HEK293 (cell line): ENCODE measurements around the gene RUNX1.

Source experiments
- CTCF ChIA-PET: fragments of 350-600 bp; formaldehyde crosslinking; extraction: SDS; loops from one replicate; lab custom pipeline; 2021; ENCODE audit warnings: antibody characterized with exemption; lab: Yijun Ruan, JAX
- POLR2A ChIA-PET: fragments of 300-600 bp; formaldehyde crosslinking; extraction: SDS; loops from one replicate; lab custom pipeline; 2020; ENCODE audit warnings: antibody characterized with exemption, inconsistent platforms; lab: Yijun Ruan, JAX
- H3K27ac ChIP-seq: fragments of 200-500 bp; sonication (Bioruptor generic); 2 replicates; pipeline ENCODE4 v1.5.1; 2014; ENCODE audit warnings: low read depth, low read length, control low read depth, inconsistent platforms; ENCODE audit errors: extremely low read depth
- H3K36me3 ChIP-seq, 2 experiments: fragments of 200-500 bp in 1 of 2; sonication (Bioruptor generic) in 1 of 2; 1 replicate in 1 of 2; 2 replicates in 1 of 2; pipeline ENCODE4 v1.5.1; 2014 to 2017; ENCODE audit warnings: inconsistent platforms in 2 of 2, low read length in 2 of 2; ENCODE audit not compliant: control insufficient read depth in 2 of 2, insufficient read depth in 1 of 2
- H3K4me1 ChIP-seq: fragments of 200-500 bp; sonication (Bioruptor generic); 2 replicates; pipeline ENCODE4 v1.5.1; 2014; ENCODE audit warnings: mild to moderate bottlenecking, low read length, inconsistent platforms; ENCODE audit not compliant: control insufficient read depth, insufficient read depth
- H3K4me3 ChIP-seq: 2 replicates; pipeline ENCODE4 v1.5.1; 2011; ENCODE audit warnings: low read depth, mild to moderate bottlenecking, control low read depth, low read length, moderate library complexity
- H3K9me3 ChIP-seq: fragments of 200-500 bp; sonication (Bioruptor generic); 2 replicates; pipeline ENCODE4 v1.5.1; 2014; ENCODE audit warnings: low read depth, low read length, inconsistent platforms; ENCODE audit not compliant: control insufficient read depth, insufficient read depth
- EGR2 ChIP-seq: fragments of 450-650 bp; formaldehyde crosslinking; IDR thresholded peaks from 2 replicates; pipeline ENCODE4 v1.5.1; 2016; ENCODE audit warnings: low read depth, missing biosample characterization, missing genetic modification characterization
- HOXA7 ChIP-seq: sonication (generic); formaldehyde crosslinking; IDR thresholded peaks from 2 replicates; pipeline ENCODE4 v1.8.1; 2022; ENCODE audit warnings: missing genetic modification reagents, borderline replicate concordance
- IKZF3 ChIP-seq: fragments of 450-650 bp; IDR thresholded peaks from 2 replicates; pipeline ENCODE4 v1.5.0; 2018; ENCODE audit warnings: missing biosample characterization, mild to moderate bottlenecking, missing genetic modification characterization, moderate library complexity
- OSR2 ChIP-seq: fragments of 450-650 bp; formaldehyde crosslinking; IDR thresholded peaks from 2 replicates; pipeline ENCODE4 v1.5.1; 2016; ENCODE audit warnings: missing biosample characterization, missing genetic modification characterization
- SP2 ChIP-seq: fragments of 450-650 bp; formaldehyde crosslinking; IDR thresholded peaks from 2 replicates; pipeline ENCODE4 v1.5.1; 2016; ENCODE audit warnings: missing biosample characterization, missing genetic modification characterization
- SP7 ChIP-seq: fragments of 450-650 bp; formaldehyde crosslinking; IDR thresholded peaks from 2 replicates; pipeline ENCODE4 v1.5.1; 2016; ENCODE audit warnings: missing biosample characterization, missing genetic modification characterization
- TCF7L2 ChIP-seq: IDR thresholded peaks from 2 replicates; pipeline ENCODE4 v1.6.1; 2011; ENCODE audit warnings: low read depth, mild to moderate bottlenecking, inconsistent platforms, low read length, moderate library complexity, borderline replicate concordance
- ZBTB17 ChIP-seq: fragments of 450-650 bp; formaldehyde crosslinking; IDR thresholded peaks from 2 replicates; pipeline ENCODE4 v1.5.1; 2016; ENCODE audit warnings: missing biosample characterization, missing genetic modification characterization
- ZBTB21 ChIP-seq: fragments of 450-650 bp; formaldehyde crosslinking; IDR thresholded peaks from 2 replicates; pipeline ENCODE4 v1.5.1; 2017; ENCODE audit warnings: missing biosample characterization, missing genetic modification characterization
- ZBTB48 ChIP-seq: fragments of 450-650 bp; formaldehyde crosslinking; IDR thresholded peaks from 2 replicates; pipeline ENCODE4 v1.5.1; 2016; ENCODE audit warnings: missing biosample characterization, missing genetic modification characterization
- ZEB2 ChIP-seq: fragments of 450-650 bp; formaldehyde crosslinking; IDR thresholded peaks from 2 replicates; pipeline ENCODE4 v1.5.1; 2016; ENCODE audit warnings: missing biosample characterization, missing genetic modification characterization
- ZNF112 ChIP-seq: fragments of 450-650 bp; formaldehyde crosslinking; IDR thresholded peaks from 2 replicates; pipeline ENCODE4 v1.5.0; 2017; ENCODE audit warnings: missing biosample characterization, missing genetic modification characterization
- ZNF16 ChIP-seq: fragments of 450-650 bp; formaldehyde crosslinking; IDR thresholded peaks from 2 replicates; pipeline ENCODE4 v1.5.1; 2016; ENCODE audit warnings: low read depth, missing biosample characterization, missing genetic modification characterization
- ZNF302 ChIP-seq: fragments of 450-650 bp; formaldehyde crosslinking; IDR thresholded peaks from 2 replicates; pipeline ENCODE4 v1.5.1; 2016; ENCODE audit warnings: missing biosample characterization, missing genetic modification characterization, low read depth
- ZNF354C ChIP-seq: fragments of 450-650 bp; formaldehyde crosslinking; IDR thresholded peaks from 2 replicates; pipeline ENCODE4 v1.5.1; 2016; ENCODE audit warnings: missing biosample characterization, missing genetic modification characterization, low read depth, borderline replicate concordance
- ZNF37A ChIP-seq: fragments of 450-650 bp; IDR thresholded peaks from 2 replicates; pipeline ENCODE4 v1.5.1; 2018; ENCODE audit warnings: missing biosample characterization, missing genetic modification characterization
- ZNF48 ChIP-seq: fragments of 450-650 bp; formaldehyde crosslinking; IDR thresholded peaks from 2 replicates; pipeline ENCODE4 v1.5.1; 2016; ENCODE audit warnings: missing biosample characterization, missing genetic modification characterization
- ZNF501 ChIP-seq: fragments of 450-650 bp; formaldehyde crosslinking; IDR thresholded peaks from 2 replicates; pipeline ENCODE4 v1.5.1; 2016; ENCODE audit warnings: missing biosample characterization, missing genetic modification characterization
- ZNF585B ChIP-seq: fragments of 450-650 bp; formaldehyde crosslinking; IDR thresholded peaks from 2 replicates; pipeline ENCODE4 v1.5.1; 2016; ENCODE audit warnings: missing biosample characterization, missing genetic modification characterization
- ZNF624 ChIP-seq: fragments of 450-650 bp; formaldehyde crosslinking; IDR thresholded peaks from 2 replicates; pipeline ENCODE4 v1.5.1; 2017; ENCODE audit warnings: missing biosample characterization, missing genetic modification characterization
- ZNF629 ChIP-seq: fragments of 450-650 bp; formaldehyde crosslinking; IDR thresholded peaks from 2 replicates; pipeline ENCODE4 v1.5.1; 2017; ENCODE audit warnings: missing biosample characterization, missing genetic modification characterization
- ZNF658 ChIP-seq: fragments of 450-650 bp; formaldehyde crosslinking; IDR thresholded peaks from 2 replicates; pipeline ENCODE4; 2016; ENCODE audit warnings: missing biosample characterization, missing genetic modification characterization
- ZNF664 ChIP-seq: fragments of 450-650 bp; formaldehyde crosslinking; IDR thresholded peaks from 2 replicates; pipeline ENCODE4 v1.5.1; 2016; ENCODE audit warnings: missing biosample characterization, missing genetic modification characterization
- ZNF670 ChIP-seq: fragments of 450-650 bp; formaldehyde crosslinking; IDR thresholded peaks from 2 replicates; pipeline ENCODE4 v1.5.1; 2016; ENCODE audit warnings: missing biosample characterization, missing genetic modification characterization, low read depth
- TF ChIP-seq, protein P1 (sequence below): fragments of 450-650 bp; formaldehyde crosslinking; IDR thresholded peaks from 2 replicates; pipeline ENCODE4 v1.5.1; 2016; ENCODE audit warnings: missing biosample characterization, missing genetic modification characterization
- TF ChIP-seq, protein P2 (sequence below): fragments of 450-650 bp; formaldehyde crosslinking; IDR thresholded peaks from 2 replicates; pipeline ENCODE4 v1.5.1; 2016; ENCODE audit warnings: missing biosample characterization, missing genetic modification characterization
- TF ChIP-seq, protein P3 (sequence below): fragments of 450-650 bp; formaldehyde crosslinking; IDR thresholded peaks from 2 replicates; pipeline ENCODE4 v1.5.1; 2016; ENCODE audit warnings: missing biosample characterization, missing genetic modification characterization
- TF ChIP-seq, protein P4 (sequence below): fragments of 450-650 bp; IDR thresholded peaks from 2 replicates; pipeline ENCODE4 v1.5.1; 2018; ENCODE audit warnings: missing biosample characterization, missing genetic modification characterization

RUNX1 gene

DNA sequence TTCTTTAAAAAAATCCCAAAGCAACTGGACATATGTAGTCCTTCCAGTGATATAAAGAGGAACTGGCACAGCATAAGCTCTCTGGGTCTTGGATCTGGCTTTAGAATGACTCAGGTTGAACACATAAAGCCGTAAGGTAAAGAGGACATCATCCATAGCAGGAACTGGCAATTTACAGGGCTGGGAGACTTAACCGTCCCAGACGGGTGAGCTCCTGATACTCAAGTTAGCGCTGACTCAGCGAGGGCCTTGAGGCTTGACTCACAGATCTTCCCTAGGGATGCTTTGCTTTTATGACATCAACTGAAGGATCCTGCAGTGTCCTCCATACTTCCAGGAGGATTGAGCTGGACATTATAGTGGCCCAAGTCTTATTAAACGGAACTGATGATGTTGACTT, 226.2 kb downstream of the RUNX1 start:
- peaks cover 0 to 5% of the 10 kb centered on the region in 2 experiments; a peak in 2 of 3 replicates for H3K36me3 ChIP-seq
- no peak overlapping the region for H3K27ac ChIP-seq

DNA sequence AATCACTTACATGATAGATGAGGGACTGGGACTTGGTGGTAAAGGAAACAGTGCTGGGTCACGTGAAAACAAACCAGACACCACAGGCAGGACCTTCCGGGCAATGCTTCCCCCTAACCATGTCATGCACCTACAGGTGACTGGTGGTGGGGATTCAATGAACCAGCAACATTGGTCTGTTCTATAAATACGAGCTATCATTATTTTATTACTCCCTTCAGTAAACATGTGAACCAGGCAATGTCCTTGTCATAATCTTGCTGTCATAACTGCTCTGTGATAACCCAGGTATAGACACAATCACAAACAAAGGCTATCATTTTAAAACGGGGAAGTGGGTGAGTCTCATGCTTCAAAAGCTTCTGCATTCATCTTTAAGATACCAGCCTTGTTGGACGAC, 226.9 kb downstream of the RUNX1 start:
- no peak overlapping the region for H3K4me3 ChIP-seq
- TF ChIP-seq ZNF302 (tag by site-specific recombination) (no peak), HOXA7 (no peak), ZNF670 (tag by site-specific recombination) (no peak), ZBTB17 (tag by site-specific recombination) (no peak), ZBTB48 (tag by site-specific recombination) (no peak), TCF7L2 (no peak), ZEB2 (no peak), SP2 (no peak), ZNF664 (tag by site-specific recombination) (no peak), ZNF585B (tag by site-specific recombination) (no peak), ZNF658 (tag by site-specific recombination) (no peak), ZNF624 (no peak), ZNF112 (tag by site-specific recombination) (no peak), ZNF629 (tag by site-specific recombination) (no peak)
- TF ChIP-seq, protein P1, sequence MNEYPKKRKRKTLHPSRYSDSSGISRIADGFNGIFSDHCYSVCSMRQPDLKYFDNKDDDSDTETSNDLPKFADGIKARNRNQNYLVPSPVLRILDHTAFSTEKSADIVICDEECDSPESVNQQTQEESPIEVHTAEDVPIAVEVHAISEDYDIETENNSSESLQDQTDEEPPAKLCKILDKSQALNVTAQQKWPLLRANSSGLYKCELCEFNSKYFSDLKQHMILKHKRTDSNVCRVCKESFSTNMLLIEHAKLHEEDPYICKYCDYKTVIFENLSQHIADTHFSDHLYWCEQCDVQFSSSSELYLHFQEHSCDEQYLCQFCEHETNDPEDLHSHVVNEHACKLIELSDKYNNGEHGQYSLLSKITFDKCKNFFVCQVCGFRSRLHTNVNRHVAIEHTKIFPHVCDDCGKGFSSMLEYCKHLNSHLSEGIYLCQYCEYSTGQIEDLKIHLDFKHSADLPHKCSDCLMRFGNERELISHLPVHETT (tag by site-specific recombination): no peak
- TF ChIP-seq, protein P2, sequence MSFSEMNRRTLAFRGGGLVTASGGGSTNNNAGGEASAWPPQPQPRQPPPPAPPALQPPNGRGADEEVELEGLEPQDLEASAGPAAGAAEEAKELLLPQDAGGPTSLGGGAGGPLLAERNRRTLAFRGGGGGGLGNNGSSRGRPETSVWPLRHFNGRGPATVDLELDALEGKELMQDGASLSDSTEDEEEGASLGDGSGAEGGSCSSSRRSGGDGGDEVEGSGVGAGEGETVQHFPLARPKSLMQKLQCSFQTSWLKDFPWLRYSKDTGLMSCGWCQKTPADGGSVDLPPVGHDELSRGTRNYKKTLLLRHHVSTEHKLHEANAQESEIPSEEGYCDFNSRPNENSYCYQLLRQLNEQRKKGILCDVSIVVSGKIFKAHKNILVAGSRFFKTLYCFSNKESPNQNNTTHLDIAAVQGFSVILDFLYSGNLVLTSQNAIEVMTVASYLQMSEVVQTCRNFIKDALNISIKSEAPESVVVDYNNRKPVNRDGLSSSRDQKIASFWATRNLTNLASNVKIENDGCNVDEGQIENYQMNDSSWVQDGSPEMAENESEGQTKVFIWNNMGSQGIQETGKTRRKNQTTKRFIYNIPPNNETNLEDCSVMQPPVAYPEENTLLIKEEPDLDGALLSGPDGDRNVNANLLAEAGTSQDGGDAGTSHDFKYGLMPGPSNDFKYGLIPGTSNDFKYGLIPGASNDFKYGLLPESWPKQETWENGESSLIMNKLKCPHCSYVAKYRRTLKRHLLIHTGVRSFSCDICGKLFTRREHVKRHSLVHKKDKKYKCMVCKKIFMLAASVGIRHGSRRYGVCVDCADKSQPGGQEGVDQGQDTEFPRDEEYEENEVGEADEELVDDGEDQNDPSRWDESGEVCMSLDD (tag by site-specific recombination): no peak
- H3K9me3 ChIP-seq: no peaks in the 10 kb centered on the region
- H3K27ac ChIP-seq: no peak overlapping the region
- CTCF ChIA-PET: no interaction called here
- no peaks in the 10 kb centered on the region; a peak in 1 of 3 replicates for H3K36me3 ChIP-seq
- POLR2A ChIA-PET: no interaction called here
- H3K4me1 ChIP-seq: no peaks in the 10 kb centered on the region

More for the DNA sequence above, 226.2 kb downstream of the RUNX1 start:
- H3K9me3 ChIP-seq: no peaks in the 10 kb centered on the region
- ChIA-PET POLR2A (no interaction called here), CTCF (interaction anchor here (0.7 to 0.9 kb wide), 2 partner anchors 9 to 15 kb away, joined by 3 read pairs; no protein-coding TSS in a partner anchor)
- H3K4me1 ChIP-seq: no peaks in the 10 kb centered on the region
- TF ChIP-seq ZNF354C (no peak), ZNF37A (no peak), ZNF501 (tag by site-specific recombination) (no peak), SP7 (tag by site-specific recombination) (no peak), ZBTB21 (tag by site-specific recombination) (no peak), ZNF16 (no peak), IKZF3 (no peak), TCF7L2 (no peak), OSR2 (tag by site-specific recombination) (no peak), ZNF48 (tag by site-specific recombination) (no peak), ZNF658 (tag by site-specific recombination) (no peak), ZNF112 (tag by site-specific recombination) (no peak), EGR2 (no peak)
- TF ChIP-seq, protein P3, sequence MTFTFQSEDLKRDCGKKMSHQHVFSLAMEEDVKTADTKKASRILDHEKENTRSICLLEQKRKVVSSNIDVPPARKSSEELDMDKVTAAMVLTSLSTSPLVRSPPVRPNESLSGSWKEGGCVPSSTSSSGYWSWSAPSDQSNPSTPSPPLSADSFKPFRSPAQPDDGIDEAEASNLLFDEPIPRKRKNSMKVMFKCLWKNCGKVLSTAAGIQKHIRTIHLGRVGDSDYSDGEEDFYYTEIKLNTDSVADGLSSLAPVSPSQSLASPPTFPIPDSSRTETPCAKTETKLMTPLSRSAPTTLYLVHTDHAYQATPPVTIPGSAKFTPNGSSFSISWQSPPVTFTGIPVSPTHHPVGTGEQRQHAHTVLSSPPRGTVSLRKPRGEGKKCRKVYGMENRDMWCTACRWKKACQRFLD (tag by site-specific recombination): no peak
- TF ChIP-seq, protein P4, sequence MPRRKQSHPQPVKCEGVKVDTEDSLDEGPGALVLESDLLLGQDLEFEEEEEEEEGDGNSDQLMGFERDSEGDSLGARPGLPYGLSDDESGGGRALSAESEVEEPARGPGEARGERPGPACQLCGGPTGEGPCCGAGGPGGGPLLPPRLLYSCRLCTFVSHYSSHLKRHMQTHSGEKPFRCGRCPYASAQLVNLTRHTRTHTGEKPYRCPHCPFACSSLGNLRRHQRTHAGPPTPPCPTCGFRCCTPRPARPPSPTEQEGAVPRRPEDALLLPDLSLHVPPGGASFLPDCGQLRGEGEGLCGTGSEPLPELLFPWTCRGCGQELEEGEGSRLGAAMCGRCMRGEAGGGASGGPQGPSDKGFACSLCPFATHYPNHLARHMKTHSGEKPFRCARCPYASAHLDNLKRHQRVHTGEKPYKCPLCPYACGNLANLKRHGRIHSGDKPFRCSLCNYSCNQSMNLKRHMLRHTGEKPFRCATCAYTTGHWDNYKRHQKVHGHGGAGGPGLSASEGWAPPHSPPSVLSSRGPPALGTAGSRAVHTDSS: no peak
- H3K4me3 ChIP-seq: no peak overlapping the region
